ENCODE results near the gene CTAGE6.
"Not testable (repeated sequence)": the region's sequence is repeated elsewhere in the genome, so short reads cannot be mapped to it uniquely, and the experiment has no call there.

Gene CTAGE6, protein sequence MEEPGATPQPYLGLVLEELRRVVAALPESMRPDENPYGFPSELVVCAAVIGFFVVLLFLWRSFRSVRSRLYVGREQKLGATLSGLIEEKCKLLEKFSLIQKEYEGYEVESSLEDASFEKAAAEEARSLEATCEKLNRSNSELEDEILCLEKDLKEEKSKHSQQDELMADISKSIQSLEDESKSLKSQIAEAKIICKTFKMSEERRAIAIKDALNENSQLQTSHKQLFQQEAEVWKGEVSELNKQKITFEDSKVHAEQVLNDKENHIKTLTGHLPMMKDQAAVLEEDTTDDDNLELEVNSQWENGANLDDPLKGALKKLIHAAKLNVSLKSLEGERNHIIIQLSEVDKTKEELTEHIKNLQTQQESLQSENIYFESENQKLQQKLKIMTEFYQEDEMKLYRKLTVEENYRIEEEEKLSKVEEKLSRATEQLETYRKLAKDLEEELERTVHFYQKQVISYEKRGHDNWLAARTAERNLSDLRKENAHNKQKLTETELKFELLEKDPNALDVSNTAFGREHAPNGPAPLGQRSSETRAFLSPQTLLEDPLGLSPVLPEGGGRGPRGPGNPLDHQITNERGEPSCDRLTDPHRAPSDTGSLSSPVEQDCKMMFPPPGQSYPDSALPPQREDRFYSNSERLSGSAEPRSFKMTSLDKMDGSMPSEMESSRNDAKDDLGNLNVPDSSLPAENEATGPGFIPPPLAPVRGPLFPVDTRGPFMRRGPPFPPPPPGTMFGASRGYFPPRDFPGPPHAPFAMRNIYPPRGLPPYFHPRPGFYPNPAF

DNA sequence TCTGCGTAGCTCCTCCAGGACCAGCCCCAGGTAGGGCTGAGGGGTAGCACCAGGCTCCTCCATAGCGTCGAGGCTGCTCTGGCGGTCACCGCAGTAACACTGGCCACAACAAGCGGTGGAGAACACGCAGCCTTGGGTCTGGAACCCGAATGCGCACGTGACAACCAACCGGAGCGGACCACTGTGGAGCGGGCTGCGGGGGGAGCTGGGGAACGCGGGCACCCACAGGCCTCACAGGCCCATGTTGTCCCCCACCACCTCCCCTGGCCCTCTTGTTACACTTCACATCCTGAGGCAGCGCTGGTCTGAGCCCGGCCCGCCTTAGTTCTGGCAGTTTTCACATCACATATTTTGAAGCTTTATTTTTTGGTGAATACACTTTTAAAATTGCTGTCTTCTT lies at the start of gene CTAGE6:
TSS of gene CTAGE6 (minus strand) at position 101 of the 400 bp plus-strand sequence. CDS start at position 63, 38 bp downstream.
- DNase-seq (ENCODE audit: low read depth), result not testable (repeated sequence)

DNA sequence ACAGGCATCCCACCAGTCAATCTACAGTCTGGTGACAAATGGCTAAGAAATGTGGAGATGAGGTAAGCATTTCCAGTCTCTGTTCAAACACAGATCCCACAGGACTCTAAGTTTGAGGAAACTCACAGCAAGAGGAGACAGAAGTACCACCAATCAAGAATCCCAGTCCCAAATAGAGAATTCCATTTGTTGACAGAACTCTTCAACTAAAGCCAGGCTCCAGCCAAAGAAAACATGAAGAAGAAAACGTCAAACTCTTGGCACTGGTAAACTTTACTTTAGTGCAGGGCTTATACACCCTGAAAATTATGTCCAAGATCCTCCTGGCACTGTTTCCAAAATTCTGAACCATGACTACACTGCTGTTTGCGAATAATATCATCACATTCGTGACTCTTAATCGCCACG lies 49.2 kb upstream of the CTAGE6 start:
- not testable (repeated sequence) for DNase-seq (ENCODE audit: low read depth)

DNA sequence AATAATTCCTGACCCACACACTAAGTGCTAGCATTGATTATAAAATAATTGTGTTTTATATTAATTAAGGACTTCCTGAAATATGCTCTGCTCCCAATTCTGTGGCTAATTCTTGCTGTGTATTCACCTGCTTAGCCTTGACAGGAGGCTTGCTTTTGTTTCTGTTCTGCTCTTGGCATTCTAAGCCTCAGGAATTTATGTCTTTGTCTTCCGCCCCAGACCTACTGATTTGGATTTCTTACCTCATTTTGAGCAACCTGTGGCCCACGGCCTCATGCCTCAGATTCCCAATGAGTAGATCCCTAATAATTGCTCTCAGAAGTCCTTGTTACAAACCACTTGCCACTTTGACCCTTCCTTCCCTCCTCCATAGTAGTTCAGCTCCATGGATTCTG lies 40.4 kb upstream of the CTAGE6 start:
- DNase-seq (ENCODE audit: low read depth), result not testable (repeated sequence)

DNA sequence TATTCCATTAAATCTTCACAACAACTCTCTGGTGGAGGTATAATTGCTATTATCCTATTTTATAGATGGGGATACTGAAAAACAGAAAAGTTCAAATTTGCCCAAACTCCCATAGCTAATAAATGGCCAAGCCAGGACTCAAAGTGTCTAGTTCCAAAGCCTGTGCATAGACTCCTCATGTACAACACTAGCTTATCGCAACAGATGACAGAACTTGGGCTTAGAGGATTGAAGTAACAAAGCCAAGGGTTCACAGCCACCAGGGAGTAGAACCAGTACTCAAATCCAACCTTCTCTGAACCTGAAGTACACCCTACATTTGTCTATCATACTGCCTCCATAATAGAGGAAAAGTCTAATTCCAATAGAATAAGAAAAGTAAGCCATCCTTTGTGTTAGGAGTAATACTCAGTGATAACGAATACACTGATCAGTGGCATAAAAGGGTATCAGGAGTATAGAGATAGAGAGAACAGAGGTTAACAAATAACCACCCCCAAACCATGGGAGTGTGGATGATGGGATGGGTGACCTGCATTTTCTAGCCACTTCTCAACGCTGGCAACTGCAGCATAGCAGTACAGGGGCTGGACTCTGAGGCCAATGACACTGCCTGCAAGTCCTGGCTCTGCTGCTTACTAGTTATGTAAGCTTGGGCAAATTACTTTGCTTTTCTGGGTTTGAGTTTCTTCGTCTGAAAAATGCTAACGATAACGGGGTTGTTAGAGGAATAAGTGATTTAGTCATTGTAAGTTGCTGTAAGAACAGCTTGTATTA lies 39.8 kb upstream of the CTAGE6 start:
- not testable (repeated sequence) for DNase-seq (ENCODE audit: low read depth)

DNA sequence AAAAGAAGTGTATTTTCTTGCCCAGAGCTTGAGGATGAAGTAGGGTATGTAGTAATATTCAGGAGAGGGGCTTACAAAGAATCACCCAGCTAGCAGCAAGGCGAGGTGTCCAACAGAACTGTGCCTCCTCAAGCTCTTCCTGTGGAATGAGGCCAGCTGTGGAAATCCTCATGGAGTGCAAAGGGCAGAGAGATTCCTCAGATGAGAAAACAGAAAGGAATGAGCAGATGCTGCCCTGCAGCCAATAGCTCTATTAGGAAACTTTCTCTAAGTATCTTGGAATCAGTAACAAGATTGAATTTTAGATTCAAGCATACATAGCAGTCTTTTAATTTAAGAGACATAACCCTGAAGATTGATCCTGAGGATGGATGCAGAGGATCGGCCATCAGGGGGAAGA lies 38.2 kb upstream of the CTAGE6 start:
- DNase-seq (ENCODE audit: low read depth), result not testable (repeated sequence)

DNA sequence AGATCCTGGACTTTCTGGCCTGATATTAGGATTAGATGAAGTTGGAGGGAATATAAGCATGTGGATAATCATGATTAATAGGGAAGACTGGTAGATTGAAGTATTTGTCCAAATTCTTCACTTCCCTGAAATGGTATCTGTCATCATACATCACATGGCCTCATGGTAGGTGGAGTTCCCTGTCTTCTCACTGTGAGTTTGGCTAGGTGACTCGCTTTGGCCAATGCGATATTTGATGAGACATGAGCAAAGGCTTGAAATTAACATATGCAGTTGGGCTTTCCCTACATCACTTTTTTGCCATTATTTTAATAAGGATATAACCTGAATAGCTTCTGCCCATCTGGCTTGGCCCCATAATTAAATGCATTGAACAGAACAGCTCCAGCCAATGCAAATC lies 35.1 kb upstream of the CTAGE6 start:
- not testable (repeated sequence) for DNase-seq (ENCODE audit: low read depth)

DNA sequence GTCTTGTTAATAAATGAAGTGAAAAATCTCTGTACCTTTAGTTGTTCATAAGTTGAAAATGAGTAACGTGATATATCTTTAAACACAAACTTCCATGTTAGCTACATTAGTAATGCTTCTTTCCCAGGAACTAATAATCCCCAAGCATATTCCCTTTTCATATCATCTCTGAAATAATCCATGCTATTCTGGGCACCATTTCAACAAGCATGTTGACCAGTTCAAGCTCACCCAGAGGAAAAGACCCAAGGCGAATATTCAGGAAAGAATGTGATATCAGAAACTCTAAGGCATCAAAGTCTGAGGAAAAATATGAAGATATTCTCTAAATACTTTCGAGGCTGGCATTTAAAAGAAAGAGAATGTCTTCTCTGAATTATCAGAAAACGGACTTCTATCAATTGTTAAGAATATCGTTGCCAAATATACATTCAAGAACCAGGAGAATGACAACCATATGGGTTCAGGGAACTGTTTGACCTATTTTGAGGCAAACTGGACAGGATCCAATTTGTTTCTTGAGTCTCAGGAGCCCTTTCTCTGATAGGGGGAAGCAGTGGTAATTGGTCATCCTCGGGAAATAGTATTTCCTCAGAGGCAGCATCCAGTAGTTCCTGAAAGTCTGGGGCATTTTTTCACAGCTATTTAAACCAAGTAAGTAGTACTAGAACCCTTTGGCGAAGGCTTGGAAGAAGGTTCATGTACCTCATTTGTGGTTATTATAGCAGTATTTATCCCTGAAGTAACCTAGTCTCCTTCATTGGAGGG lies 28.1 kb upstream of the CTAGE6 start:
- DNase-seq (ENCODE audit: low read depth), result not testable (repeated sequence)

DNA sequence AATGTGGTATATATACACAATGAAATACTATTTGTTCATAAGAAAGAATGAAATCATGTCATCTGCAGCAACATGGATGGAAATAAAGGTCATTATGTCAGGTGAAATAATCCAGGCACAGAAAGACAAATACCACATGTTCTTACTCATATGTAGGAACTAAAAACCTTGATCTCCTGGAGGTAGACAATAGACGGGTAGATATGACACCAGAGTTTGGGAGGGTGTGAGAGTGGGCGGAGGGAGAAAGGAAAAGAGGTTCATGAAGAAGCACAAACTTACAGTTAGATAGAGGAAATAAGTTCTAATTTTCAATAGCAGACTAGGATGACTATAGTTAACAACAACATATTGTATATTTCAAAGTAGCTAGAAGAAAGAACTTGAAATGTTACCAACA lies 22.1 kb upstream of the CTAGE6 start:
- not testable (repeated sequence) for DNase-seq (ENCODE audit: low read depth)

DNA sequence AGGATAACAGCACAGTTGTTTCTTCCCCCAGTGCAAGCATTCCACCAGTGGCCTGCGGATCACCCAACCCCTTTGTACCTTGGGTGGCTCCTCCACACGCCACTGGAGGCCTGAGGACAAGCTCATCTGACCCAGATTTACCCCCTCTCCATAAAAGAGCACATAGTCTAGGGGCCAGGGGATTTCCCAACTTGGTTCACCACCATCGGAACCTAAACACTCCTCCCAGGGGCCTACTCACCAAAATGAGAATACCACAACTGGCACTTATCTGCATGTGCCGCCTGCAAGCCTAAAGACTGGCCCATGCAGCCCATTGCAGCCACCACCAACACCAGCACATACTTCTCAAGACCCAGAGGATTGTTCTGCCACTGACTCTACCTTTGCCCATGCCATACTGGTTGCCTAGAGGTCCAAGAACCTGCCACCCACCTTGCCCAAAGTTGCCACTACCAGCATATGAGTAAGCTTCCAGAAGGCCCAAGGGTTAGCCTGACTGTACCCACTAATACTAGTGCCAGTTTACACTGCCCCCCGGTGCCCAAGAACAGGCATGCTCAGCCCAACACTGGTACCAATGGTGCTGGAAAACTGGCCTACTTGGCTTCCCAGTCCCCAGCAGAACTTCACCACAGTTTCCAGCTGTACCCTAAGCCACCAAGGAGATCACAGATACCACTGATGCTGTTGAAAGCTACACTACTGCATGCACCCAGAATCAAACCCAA lies 15.4 kb upstream of the CTAGE6 start:
- not testable (repeated sequence) for DNase-seq (ENCODE audit: low read depth)

DNA sequence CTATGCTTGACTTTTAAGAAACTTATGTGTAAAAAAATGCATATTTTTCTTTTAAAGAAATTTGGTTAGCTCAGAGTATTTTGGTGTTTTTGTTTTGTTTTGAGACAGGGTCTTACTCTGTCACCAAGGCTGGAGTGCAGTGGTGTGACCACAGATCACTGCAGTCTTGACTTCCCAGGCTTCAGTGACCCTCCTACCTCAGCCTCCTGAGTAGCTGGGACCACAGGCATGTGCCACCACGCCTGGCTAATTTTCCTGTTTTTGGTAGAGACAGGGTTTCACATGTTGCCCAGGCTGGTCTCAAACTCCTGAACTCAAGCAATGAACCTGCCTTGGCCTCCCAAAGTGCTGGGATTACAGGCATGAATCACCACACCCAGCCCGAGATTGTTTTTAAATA lies 10.0 kb upstream of the CTAGE6 start:
- DNase-seq (ENCODE audit: low read depth), result not testable (repeated sequence)

DNA sequence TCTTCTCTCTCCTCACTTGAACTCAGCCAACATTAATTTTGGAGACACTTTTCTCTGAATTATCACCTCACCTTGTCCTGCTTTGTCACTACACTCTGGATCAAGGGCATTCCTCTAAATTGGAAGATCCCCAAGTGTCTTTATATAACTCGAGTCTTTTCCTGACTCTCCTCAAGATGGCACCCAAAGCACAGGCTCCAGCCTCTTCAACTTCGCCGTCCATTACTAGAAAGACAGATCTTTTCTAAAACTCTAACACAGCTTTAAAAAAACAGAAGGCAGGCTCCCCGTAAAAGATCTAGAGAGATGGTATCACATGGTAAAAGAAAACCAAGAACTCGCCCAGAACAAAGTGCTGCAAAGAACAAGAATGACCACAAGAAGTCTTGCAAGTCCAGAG lies 8.2 kb upstream of the CTAGE6 start:
- not testable (repeated sequence) for DNase-seq (ENCODE audit: low read depth)

DNA sequence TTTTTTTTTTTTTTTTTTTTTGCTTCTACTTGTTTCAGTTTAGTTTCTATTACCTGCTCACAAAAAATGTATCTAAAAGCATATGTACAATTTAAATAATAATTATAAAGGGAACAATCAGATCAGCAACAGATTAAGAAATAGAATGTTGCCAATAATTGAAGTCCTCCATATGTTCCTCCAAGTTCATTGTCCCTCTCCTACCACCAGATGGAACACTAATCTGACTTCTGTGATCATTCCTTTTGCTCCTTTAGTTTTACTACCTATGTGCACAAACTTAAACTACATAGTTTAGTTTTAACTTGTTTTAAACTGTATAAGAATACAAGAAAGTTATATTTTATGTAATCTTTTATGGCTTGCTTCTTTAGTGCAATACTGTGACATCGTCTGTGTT lies 5.6 kb upstream of the CTAGE6 start:
- DNase-seq (ENCODE audit: low read depth), result not testable (repeated sequence)

DNA sequence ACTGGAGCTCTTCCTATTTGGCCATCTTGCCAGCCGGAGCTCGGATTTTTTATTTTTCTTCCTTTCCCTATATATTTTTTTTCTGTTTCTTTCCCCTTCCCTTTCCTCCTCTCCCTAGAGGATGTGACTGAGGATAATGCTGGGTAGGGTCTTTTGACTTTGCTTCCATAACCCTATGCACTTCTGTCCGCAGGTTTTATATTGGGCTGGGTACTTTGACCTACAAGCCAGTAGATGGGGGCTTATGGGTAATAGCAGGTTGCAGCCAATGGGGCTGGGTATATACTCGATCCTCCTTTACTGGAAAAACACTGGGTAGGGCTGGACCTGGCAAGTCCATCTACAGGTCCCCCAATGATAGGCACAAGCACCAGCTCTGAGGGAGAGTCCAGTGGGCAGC lies 12.2 kb downstream of the CTAGE6 start:
- DNase-seq (ENCODE audit: low read depth), result not testable (repeated sequence)

DNA sequence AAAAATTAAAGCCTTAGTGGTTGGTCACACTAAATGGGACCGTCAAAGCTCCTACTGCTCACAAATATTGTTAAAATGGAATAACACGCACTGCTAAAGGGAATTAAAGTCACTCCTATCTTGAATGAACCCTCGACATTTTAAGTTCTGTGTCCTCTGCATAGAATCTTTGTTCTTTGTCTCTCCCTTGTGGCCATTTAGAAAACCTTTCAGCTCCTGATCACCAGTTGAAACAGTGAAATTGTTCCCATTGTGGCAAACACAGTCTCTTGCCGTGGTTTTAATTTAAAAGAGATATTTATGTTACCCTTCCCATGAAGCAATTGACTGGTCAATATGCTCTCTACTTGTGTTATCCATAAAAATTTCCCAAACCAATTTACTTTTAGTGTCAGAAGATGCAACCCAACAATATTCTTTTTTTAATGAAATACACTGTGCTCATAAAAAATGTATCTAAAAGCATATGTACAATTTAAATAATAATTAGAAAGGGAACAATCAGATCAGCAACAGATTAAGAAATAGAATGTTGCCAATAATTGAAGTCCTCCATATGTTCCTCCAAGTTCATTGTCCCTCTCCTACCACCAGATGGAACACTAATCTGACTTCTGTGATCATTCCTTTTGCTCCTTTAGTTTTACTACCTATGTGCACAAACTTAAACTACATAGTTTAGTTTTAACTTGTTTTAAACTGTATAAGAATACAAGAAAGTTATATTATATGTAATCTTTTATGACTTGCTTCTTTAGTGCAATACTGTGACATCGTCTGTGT lies 20.3 kb downstream of the CTAGE6 start:
- peak; percentile 20 for DNase-seq (ENCODE audit: low read depth)

DNA sequence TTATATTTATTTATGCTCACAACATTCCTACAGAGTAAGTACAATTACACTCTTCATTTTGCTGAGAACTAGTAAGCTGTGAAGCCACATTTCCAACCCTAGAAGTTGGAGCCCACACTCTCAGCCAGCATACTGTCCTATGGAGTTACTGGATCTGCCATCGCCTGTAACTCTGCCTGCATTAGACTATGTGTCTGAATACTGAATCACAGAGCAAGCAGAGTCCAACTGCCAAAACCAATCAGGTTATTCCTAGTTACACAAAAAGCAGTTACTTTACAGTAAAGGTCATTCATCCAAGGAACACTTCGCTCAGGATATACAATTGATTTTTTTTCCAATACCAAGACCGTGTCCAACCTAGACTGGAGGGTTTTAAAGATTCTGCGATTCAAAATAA lies 21.5 kb downstream of the CTAGE6 start:
- DNase-seq (ENCODE audit: low read depth), result no peak

DNA sequence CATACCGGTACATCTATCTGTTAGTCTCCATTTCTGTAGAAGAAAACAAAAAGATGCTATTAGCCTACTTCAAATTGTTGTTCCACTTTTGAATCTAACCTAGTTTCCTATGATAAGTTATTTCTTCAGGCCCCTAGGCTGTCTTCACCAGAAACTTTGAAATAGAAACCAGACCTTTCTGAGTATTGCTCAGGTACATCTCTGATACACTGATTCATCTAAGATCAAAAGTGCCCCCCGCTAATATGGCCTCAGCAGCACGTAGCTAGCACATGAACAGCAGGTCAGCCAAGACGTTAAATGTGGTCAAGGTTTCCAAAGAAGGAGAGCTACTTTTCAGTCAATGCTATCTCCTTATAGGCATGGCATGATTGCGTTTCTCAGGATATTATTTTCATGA lies 23.6 kb downstream of the CTAGE6 start:
- no peak for DNase-seq (ENCODE audit: low read depth)

DNA sequence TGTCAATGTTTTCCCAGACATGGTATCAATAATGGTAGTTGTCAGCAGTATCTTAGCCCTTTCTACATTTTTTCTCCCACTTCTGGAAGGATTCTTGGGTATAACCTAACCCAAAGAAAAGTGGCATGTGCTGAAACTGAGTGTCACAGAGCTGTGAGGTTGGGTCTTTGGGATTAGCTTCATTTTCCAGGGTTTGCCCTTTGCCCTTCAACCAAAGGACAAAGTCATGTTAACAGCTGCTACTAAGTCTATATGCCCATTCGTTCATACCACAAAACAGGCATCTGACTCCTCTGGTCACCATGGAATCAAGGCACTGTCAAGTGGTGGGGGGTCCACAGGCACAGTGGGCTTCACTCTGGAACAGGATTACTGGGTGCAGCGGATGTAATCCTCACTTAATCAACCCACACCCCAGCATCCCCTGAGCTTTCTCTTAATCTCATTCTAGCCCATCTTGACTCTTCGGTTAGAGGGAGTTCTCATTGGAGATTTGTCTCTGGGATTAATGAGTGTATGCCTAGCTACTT lies 29.1 kb downstream of the CTAGE6 start:
- no peak for DNase-seq (ENCODE audit: low read depth)

DNA sequence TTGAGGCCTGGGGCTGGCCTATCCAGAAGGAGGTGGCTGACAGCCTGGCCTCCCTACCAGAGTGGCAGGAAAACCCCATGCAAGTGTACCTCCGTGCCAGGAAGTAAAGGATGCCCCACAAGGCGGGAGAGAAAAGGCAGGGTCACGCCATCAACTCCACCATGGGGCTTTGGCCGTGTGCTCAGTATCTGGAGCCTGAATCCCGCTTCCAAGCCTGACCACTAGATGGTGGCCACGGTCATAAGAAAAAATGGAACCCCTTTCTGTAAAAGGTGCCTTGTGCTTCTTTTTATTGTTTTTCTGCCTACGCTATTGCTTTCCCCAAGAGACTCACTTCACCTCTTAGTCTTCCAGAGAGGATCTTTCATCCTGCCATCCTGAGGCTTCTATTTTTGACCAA lies 29.9 kb downstream of the CTAGE6 start:
- not testable (repeated sequence) for DNase-seq (ENCODE audit: low read depth)

DNA sequence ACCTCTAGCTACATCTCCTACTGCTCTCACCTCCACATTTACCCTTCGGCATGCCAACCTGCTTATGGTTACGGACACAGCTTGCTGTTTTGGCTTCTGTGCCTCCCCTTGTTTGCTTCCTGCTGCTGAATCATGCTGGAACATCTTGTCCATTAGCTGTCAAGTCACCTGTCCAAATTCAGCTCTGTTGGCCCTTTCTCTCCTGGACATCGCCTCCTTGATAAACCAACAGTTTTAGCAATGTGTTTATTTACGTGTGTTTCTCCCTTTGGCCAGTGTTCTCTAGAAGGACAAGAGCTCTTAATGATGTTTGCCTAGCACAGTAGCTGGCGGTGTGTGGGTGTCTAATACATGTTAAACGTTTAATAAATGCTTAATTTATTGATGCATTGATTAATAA lies 31.4 kb downstream of the CTAGE6 start:
- not testable (repeated sequence) for DNase-seq (ENCODE audit: low read depth)

DNA sequence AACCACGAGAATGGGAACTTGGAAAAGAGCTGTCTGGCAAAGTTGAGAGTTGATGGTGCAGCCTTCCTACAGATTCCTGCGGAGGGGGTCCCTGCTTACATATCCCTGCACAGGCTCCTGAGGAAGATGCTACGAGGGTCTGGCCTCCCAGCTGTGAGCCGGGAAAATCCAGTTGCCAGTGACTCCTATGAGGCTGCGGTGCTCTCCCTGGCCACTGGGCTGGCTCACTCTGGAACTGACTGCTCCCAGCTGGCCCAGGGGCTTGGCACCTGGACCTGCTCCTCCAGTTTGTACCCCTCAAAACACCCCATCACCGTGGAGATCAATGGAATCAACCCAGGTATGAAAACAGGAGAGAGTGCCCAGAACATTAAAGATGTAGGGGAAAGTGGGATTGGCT lies 37.2 kb downstream of the CTAGE6 start:
- not testable (repeated sequence) for DNase-seq (ENCODE audit: low read depth)

Measured in non-pigmented ciliary epithelial cell (primary cell).